Measurements from ENCODE around the gene LRRC2.
"Not testable (repeated sequence)": the region's sequence is repeated elsewhere in the genome, so short reads cannot be mapped to it uniquely, and the experiment has no call there.

Gene LRRC2

GRCh38 chr3:46508850-46509591 lies 57.1 kb downstream of the LRRC2 start:
- H3K4me3 ChIP-seq = no peak overlapping the region
- H3K27ac ChIP-seq = no peak overlapping the region

- Histone ChIP-seq H3K27ac (no peak overlapping the region), H3K4me3 (no peak overlapping the region)
Observed at GRCh38 chr3:46506526-46506925, 59.6 kb downstream of the LRRC2 start.

GRCh38 chr3:46505953-46506352 lies 60.1 kb downstream of the LRRC2 start:
- Histone ChIP-seq H3K4me3 (no peak overlapping the region), H3K27ac (no peak overlapping the region)

- no peak overlapping the region for H3K4me3 ChIP-seq
Observed at GRCh38 chr3:46504789-46505188, 61.3 kb downstream of the LRRC2 start.

GRCh38 chr3:46503200-46503874 lies 62.8 kb downstream of the LRRC2 start:
- no peak overlapping the region for H3K4me3 ChIP-seq
- H3K27ac ChIP-seq = no peak overlapping the region

More at GRCh38 chr3:46504789-46505188, 61.3 kb downstream of the LRRC2 start:
- H3K27ac ChIP-seq = no peak overlapping the region

GRCh38 chr3:46501702-46502101 lies 64.4 kb downstream of the LRRC2 start:
- Histone ChIP-seq H3K27ac (no peak overlapping the region), H3K4me3 (no peak overlapping the region)

GRCh38 chr3:46500656-46501635 lies 65.2 kb downstream of the LRRC2 start:
- no peak overlapping the region for H3K4me3 ChIP-seq

GRCh38 chr3:46498916-46499519 lies 67.1 kb downstream of the LRRC2 start:
- Histone ChIP-seq H3K4me3 (no peak overlapping the region), H3K27ac (no peak overlapping the region)

More at GRCh38 chr3:46500656-46501635, 65.2 kb downstream of the LRRC2 start:
- H3K27ac ChIP-seq = no peak overlapping the region

- no peak within 1 kb of the TSS for H3K4me3 ChIP-seq
- no peak within 1 kb of the TSS for H3K27ac ChIP-seq
Observed at GRCh38 chr3:46497556-46498265, 68.4 kb downstream of the LRRC2 start, which contains the start of gene RTP3. Gene RTP3, plus strand, starts transcription at chr3:46497976. Its CDS starts 87 bp downstream, at chr3:46498063.

- Histone ChIP-seq H3K27ac (no peak overlapping the region), H3K4me3 (no peak overlapping the region)
Observed at GRCh38 chr3:46496746-46497555, 69.2 kb downstream of the LRRC2 start.

- H3K27ac ChIP-seq = no peak overlapping the region
- H3K4me3 ChIP-seq = no peak overlapping the region
Observed at GRCh38 chr3:46495901-46496456, 70.1 kb downstream of the LRRC2 start.

GRCh38 chr3:46494491-46494890 lies 71.6 kb downstream of the LRRC2 start:
- not testable (repeated sequence) for H3K27ac ChIP-seq, H3K4me3 ChIP-seq

- Histone ChIP-seq H3K4me3 (no peak overlapping the region), H3K27ac (no peak overlapping the region)
Observed at GRCh38 chr3:46492890-46493547, 73.1 kb downstream of the LRRC2 start.

GRCh38 chr3:46491089-46492070 lies 74.7 kb downstream of the LRRC2 start:
- H3K27ac ChIP-seq = no peak overlapping the region

GRCh38 chr3:46490338-46491084 lies 75.6 kb downstream of the LRRC2 start:
- Histone ChIP-seq H3K27ac (no peak overlapping the region), H3K4me3 (no peak overlapping the region)

More at GRCh38 chr3:46491089-46492070, 74.7 kb downstream of the LRRC2 start:
- H3K4me3 ChIP-seq = no peak overlapping the region
